H54 (cell line): ENCODE measurements around the gene PHLDB2.
A peak's percentile ranks its signal among the peaks of the same experiment; 100 is the strongest.

ENCODE experiments used
- DNase-seq: peaks from one replicate; pipeline ENCODE4 v3.0.0; 2011; ENCODE audit warnings: low spot score, mixed read lengths; ENCODE audit not compliant: insufficient read length
- FAIRE-seq: peaks from 3 replicates; lab custom pipeline; 2011; peaks lifted over from hg19 to GRCh38; lab: Jason Lieb, UNC
- POLR2A ChIP-seq: IDR thresholded peaks from 2 replicates; pipeline ENCODE4 v1.6.1; 2011; ENCODE audit warnings: low read depth, mild to moderate bottlenecking, low read length

The PHLDB2 gene

DNA sequence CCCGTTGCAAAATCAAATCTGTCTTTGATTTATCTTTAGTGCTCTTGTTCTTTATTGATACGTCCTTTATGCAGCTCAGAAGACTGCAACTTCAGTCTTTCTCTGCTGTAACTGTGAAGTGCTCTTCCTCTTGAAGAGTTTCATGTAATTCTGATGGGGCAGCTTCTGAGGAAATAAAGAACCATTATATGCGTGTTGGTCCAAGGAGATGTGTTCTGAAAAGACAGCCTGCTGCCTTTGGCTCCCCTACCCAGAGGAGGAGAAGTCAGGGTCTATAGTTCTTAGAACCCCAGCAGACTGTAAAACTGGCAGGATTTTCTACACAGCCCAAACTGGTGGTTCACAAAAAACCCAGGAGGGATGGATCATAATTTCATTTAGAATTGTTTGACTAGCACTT is 97.4 kb downstream of the PHLDB2 start:
- FAIRE-seq (no peak), DNase-seq (no peak)
- no peak for TF ChIP-seq POLR2A

DNA sequence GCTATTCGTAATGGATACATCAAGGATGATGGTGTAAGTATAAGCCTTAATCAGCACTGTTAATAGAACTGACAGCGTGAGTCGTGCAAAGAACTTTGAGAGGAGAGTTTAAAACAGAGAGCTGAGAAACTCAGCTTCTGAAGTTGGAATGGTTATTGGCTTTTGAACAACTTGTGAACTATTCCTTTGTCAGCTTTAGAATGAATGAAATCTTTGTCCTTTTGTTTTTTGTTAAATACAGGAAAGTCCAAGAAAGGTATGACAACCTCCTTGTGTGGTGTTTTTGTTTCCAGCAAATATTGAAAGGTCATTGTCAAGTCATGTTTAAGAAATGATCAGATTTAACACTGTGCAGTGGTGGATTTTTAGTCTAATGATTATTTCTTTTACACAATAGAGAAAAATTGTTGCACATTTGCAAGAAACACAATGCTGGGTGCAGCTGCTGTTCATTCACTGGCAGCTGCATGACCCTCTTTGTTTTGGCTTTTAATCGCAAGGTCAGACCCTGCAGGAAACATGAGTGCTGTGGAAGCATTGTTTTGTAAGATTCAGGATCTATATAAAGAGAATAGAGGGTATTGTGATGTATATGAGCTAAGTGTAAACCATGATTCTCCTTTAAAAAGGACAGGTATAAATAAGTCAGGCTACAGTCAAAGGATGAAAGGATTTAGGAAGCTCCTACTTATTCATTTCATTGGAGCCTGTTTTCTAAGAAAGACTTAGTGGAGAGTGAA is 98.1 kb downstream of the PHLDB2 start:
- DNase-seq (no peak), FAIRE-seq (peak; percentile 81)
- TF ChIP-seq POLR2A: no peak

DNA sequence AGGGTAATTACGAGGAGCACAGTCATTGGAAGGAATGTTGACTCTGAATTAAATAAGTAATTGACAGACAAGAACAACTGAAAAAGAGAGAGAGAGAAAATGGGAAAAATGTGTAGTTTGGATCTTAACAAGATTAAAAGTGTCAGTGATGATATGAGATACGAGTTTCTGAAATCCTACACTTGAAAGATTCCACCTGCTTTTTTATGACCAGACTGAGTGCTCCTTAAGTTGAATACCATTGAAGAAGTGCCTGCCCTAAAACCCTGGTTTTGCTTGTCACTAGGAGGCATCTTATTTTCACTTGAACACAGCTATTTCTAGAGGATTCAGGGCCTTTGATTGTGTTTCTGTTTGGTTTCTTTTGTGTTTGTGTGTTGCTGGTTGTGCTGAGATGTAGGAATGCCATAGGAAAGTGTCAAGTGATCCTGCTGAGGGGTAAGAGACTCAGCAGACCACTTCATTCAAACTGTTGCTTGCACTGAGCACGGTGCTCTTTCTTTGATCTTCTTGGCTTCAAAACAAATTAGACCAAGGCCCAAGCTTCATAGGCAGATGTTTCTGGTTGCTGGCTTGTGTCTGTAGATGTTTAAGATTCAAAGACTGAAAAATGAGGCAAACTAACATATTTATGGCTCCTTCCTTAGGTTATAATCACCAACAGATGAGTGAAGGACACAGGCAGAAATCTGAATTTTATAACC is 102.5 kb downstream of the PHLDB2 start:
- FAIRE-seq (peak; percentile 82), DNase-seq (no peak)
- TF ChIP-seq POLR2A: no peak

DNA sequence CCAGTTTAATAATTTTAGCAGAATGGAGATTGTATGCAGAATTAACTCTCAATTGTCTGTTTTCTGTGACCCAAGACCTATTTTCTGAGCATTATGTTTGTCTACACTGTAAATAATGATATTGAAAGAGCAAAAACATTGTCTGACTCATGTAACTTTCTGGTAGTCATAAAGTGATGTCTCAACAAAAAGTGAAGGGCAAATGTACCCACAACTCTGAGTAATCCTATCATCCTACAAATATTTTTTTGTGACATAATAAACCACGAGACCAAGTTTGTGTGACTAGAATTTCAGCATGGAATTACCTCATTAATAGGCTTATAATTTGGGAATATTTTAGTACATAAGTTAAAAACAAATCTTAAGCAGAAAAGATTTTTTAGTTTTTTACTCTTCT is 104.4 kb downstream of the PHLDB2 start:
- TF ChIP-seq POLR2A: no peak
- FAIRE-seq: peak; percentile 88
- DNase-seq: no peak

DNA sequence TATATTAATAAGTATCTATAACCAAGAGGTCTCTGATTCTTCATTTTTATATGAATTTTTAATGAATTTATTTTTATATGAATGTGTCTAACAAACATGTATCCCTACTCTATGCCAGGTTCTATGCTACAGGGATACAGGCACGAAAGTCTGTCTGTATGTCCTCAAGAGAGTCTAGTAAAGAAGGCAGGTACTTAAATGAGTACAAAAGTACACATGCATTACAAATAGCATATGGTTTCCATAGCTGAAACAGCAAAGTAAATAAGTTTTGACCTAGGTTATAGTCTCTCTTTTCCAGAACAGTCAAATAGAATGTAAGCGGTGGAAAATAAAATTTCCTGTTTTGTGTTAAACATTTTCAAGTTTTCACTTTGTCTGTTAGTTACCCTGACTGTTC is 106.4 kb downstream of the PHLDB2 start:
- no peak for TF ChIP-seq POLR2A
- DNase-seq: no peak
- peak; percentile 33 for FAIRE-seq

DNA sequence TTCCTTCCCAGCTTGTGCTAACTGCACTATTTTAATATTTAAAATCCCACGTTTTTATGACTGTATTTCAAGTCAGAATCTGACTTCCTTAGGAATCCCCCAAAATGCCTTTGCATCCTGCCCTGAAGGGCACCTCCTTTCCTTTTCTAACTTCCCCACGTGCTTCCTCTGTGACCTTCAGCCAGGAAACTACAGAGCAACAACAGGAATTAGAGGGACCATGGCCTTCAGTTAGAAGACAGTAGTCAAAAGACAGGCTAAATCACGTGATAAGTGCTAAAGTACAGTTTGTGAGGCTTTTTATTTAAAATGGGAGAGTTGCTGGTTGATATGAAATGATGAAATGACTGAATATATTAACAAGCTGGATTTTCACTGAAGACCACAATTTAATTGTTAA is 108.0 kb downstream of the PHLDB2 start:
- no peak for TF ChIP-seq POLR2A
- DNase-seq (no peak), FAIRE-seq (peak; percentile 33)

DNA sequence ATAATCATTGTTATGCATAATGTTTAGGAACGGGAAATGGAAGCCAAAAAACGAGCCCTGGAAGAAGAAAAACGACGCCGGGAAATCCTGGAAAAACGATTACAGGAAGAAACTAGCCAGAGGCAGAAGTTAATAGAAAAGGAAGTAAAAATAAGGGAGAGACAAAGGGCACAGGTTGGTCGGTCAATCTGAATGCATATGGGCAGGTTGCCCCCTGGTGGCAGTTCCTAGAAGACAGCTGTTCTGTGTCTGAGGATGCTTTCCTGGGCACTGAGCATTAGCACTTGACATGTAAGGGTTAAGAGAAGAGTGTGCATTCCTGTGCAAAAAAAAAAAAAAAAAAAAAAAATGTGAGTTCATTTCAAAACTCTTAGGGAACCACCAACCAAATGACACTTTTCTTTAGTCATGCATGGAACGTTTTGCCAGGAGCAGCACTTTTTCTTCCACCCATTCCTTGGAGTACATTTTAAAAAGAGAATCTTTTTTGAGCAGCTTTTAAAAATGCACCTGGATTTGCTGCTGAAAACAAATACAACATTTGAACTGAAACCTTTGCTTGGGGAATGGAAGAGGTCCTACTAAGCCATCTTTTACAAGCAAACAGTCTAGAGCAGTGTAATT is 108.7 kb downstream of the PHLDB2 start:
- TF ChIP-seq POLR2A: no peak
- DNase-seq (peak; percentile 5), FAIRE-seq (peak; percentile 90)

DNA sequence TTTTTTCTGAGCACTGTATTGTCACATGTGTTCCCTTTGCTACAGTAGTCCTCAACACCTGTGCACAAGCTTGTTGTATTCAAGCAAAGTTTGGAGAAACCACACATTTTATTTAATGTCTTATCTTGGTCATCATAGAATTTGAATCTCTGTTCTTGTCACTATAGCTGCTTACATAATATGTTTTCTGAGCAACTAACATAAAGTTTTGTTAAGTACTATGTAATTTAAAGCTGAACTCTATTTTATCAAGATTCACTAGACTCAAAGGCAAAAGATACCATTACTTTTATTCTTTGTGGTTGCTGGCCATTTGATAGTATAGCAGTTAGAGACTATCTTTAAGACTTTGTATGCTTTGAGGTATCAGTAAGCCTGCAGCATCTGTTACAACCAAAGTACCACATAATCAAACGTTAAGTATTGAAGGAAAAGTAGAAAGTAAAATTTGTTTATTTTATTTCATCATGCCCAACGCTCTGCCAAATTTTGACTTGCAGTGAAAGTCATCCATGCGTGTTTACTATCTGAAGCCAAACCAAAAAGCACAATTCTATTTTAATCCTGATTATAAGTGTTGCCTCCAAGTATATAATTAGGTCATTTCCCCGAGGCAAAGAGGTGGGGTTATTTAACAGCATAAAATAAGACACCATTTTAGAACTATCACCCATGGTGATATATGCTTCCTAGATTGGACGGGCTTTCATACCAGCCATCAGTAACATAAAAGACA is 109.4 kb downstream of the PHLDB2 start:
- DNase-seq (no peak), FAIRE-seq (no peak)
- no peak for TF ChIP-seq POLR2A

DNA sequence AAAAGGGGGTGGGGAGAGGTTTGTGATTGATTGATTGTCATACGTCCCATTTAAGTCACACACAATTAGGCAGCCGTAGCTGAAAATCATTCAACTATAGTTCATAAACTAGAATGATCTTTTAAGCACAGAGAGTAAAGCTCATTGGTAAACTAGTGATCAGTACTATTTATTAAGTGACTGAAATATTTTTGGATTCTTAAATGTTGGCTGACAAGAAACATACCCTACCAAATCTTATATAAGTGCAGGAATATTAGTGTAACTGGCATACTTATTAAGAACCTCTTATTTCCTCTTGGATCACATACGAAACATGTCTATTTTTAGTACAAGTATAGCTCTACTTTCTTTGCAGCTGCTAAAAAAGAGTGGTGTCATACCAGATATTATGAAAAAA is 111.3 kb downstream of the PHLDB2 start:
- no peak for TF ChIP-seq POLR2A
- DNase-seq: no peak
- FAIRE-seq: no peak

DNA sequence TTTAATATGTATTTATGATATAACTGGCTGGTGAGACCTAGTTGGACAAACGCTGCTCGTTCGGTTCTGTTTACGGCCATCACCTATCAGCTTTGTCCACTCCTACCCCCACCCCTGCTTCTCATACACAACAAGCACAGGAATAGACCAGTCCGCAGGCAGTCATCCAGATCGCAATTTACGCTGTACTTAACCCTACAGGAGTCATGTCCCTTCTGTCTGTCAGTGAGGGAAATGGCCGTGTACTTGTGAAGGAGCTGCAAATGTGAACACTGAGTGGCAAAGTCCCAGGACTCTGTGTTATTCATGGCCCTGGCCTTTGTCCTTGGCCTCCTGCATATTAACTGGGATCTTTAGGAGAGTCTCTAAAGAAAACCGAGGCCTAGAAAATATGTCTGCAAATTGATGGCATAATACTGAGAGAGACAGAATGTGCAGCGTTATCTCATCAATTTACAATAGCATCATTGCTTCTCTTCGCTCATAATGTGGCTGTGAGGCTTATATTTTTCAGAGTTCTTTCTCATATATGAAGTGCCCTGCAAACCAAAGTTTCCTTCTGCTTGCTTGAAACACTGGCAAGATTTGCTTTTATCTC is 112.6 kb downstream of the PHLDB2 start:
- DNase-seq (no peak), FAIRE-seq (no peak)
- TF ChIP-seq POLR2A: no peak

DNA sequence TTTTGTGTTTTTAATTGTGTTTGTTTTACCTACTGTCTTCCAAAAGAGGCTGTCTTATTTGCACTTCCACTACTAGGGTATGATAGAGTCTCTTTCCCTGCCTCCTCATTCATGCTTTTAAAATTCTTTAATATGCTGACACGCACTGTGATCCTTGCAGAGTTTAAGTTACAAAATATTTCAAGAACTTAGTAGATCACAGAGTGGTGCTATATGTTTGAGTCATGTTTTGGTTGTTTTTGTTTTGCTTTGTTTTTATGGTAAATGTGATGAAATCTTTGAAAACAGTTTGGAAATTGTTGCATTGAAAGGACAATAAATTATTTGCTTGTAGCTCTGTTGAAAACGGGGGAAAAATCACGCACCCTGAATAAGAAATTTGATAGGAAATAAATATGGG is 113.8 kb downstream of the PHLDB2 start:
- DNase-seq (no peak), FAIRE-seq (no peak)
- TF ChIP-seq POLR2A: no peak

DNA sequence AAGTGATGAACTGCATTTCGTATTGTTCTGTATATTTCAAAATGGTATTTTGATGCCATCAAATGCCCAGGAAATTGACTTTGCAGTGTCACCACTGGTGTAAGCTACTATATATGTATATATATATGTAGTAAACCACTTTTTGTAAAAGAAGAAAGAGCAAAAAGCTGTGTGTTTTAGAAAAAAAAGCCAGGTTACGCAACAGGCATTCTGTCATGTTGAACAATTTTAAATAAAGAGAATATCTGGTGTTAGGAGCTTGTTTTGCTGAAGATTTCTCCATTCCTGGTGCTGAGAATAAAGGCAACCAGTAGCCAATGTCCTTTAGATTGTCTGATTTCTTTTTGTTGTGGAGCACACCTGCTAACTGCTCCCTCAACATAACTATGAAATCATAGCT is 116.1 kb downstream of the PHLDB2 start:
- no peak for DNase-seq
- no peak for TF ChIP-seq POLR2A
- FAIRE-seq: no peak

DNA sequence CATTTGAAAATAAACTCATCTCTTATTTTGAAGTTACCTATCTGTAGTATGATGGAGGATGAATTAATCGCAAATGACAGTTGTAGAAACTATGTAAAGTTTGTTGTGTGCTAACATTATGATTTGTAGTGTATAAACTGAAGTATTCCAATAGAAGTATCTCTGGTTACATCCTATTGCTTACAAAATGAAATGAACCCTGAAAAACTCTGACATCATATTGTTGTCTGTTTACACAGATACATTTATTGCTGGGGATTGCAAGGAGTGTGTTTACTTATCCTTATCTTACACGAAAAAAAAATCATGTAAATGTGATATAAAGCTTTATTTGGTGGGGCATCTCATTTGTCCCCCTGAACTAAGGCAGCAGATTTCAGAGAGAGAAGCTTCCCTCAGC is 117.2 kb downstream of the PHLDB2 start:
- no peak for TF ChIP-seq POLR2A
- FAIRE-seq (peak; percentile 6), DNase-seq (no peak)
